ENCODE measurements around the gene TNS1. TPM values are rescaled to one million over a fixed set of nuclear protein-coding genes. Genes with fewer than 3 reads are reported as not detected.

Gene TNS1
- total RNA-seq, 1 donor from 2014 or later, result 1.6 TPM

DNA sequence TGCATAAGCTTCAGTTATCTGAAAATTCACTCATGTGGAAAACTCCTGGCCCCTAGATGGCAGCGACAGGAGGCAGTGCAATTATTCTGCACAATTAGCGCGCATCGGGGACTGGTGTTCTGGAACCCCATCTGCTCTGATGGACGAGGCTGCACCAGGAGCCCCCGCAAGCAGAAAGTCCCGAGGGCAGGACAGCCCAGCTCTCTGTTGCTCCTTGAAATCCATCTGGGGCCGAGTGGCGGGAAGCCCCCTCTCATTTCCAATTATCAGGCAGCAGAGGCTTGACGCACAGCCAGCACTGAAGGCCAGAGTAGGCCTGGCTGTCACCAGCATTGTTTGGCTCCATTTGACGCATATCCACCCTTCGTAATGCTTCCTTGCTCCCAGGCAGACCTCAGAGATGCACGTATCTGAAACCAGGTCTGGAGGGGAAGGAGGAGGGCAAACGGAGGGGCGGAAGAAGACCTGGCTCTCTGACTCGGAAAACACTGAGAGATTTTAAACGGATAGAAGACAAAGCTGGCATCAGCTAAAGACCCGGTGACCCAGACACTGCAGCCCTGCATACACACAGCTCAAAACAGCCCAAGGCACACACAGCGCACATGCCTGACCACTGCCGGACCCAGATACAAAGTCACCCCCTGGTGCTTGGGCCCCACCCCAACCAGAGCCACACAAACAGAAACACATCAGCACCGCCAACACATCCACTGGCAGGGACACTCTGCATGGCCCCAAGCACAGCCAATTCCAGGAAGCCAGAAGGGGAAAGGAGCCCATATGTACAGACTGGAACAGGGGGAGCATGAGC lies 69.8 kb downstream of the TNS1 start:
- H3K4me3 ChIP-seq (ENCODE audit: low read depth, low read length), result no peak overlapping the region
- no peaks in the 10 kb centered on the region for H3K27me3 ChIP-seq (ENCODE audit: control insufficient read depth, insufficient read depth, low read length)
- TF ChIP-seq, protein P1, sequence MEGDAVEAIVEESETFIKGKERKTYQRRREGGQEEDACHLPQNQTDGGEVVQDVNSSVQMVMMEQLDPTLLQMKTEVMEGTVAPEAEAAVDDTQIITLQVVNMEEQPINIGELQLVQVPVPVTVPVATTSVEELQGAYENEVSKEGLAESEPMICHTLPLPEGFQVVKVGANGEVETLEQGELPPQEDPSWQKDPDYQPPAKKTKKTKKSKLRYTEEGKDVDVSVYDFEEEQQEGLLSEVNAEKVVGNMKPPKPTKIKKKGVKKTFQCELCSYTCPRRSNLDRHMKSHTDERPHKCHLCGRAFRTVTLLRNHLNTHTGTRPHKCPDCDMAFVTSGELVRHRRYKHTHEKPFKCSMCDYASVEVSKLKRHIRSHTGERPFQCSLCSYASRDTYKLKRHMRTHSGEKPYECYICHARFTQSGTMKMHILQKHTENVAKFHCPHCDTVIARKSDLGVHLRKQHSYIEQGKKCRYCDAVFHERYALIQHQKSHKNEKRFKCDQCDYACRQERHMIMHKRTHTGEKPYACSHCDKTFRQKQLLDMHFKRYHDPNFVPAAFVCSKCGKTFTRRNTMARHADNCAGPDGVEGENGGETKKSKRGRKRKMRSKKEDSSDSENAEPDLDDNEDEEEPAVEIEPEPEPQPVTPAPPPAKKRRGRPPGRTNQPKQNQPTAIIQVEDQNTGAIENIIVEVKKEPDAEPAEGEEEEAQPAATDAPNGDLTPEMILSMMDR (IDR thresholded peaks at IDR 0.05; ENCODE audit: insufficient read depth, low read length, severe bottlenecking), result no peak
- no peaks in the 10 kb centered on the region for H3K36me3 ChIP-seq (ENCODE audit: control insufficient read depth, insufficient read depth, low read length)
- FAIRE-seq (no peak), DNase-seq (ENCODE audit: low read depth) (no peak)

DNA sequence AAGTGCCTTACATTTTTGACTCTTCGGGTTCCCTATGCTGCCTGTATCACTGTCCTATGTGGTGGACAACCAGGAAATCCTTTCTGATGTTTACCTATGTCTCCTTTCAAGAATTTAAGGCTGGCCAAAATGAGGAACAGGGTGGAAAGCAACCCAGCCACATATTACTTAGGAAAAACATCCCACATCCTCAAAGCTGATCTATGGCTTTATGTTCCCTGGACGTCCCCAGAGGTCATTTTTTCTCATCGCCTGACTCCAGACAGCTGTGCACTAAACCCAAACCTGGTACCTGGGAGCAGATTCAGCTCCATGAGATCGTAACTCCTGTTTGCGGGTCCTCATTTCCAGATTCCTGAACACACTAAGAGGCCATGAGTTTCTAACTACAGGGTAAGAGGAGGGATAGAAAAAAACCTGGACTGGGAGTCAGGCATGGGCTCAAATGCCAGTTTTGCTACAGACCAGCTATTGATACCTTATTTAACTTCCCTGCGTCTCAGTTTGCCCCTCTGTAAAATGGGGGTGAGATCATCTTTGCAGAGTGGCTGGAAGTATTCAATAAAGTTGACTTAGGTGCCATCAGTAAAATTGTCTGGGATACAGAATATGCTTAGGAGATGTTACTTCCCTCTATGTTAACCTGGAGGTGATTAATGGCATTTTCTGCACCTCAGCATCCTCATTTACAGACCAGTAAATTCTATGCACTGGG lies 70.8 kb downstream of the TNS1 start:
- Histone ChIP-seq H3K4me3 (ENCODE audit: low read depth, low read length) (no peak overlapping the region), H3K36me3 (ENCODE audit: control insufficient read depth, insufficient read depth, low read length) (no peaks in the 10 kb centered on the region), H3K27me3 (ENCODE audit: control insufficient read depth, insufficient read depth, low read length) (no peaks in the 10 kb centered on the region)
- FAIRE-seq, result peak; percentile 28
- DNase-seq (ENCODE audit: low read depth), result no peak
- TF ChIP-seq, protein P1 (IDR thresholded peaks at IDR 0.05; ENCODE audit: insufficient read depth, low read length, severe bottlenecking), result no peak

DNA sequence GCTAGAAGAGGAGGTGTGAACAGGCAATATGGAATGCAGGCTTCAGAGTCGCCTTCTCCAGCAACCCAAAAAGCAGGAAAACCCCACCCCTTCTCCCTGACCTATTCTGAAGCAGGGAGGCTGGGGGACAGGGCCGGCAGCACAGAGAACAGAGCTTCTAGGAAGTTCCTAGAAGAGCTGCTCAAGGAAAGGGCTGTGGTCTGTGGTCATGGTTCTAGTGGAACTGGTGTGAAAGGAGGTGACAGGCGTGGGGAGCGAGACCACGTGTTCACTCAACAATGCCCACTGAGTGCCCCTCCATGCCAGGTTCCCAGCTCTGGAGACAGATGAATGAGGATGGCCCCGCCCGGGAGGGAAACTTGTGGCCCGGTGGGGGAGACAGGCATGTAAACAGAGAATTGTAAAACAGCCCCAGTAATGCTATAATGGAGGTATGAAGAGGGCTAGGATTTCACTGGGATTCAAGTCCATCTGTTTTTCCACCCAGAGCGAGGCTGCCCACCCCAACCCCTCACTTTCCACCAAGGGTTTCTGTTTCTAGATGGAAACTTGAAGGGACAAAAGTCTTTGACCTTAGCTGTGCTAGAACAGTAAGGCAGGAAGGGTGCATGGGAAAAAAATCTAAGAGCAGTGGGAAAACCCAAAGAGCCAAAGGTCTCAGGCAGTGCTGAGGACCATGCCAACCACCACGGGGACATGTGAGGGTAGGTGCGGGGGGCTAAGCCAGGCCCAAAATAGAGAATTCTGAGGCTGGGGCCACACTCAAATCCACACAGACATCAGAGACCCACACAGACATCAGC lies 71.8 kb downstream of the TNS1 start:
- Histone ChIP-seq H3K4me3 (ENCODE audit: low read depth, low read length) (no peak overlapping the region), H3K36me3 (ENCODE audit: control insufficient read depth, insufficient read depth, low read length) (no peaks in the 10 kb centered on the region), H3K27me3 (ENCODE audit: control insufficient read depth, insufficient read depth, low read length) (no peaks in the 10 kb centered on the region)
- FAIRE-seq, result peak; percentile 18
- TF ChIP-seq, protein P1 (IDR thresholded peaks at IDR 0.05; ENCODE audit: insufficient read depth, low read length, severe bottlenecking), result no peak
- DNase-seq (ENCODE audit: low read depth), result no peak

DNA sequence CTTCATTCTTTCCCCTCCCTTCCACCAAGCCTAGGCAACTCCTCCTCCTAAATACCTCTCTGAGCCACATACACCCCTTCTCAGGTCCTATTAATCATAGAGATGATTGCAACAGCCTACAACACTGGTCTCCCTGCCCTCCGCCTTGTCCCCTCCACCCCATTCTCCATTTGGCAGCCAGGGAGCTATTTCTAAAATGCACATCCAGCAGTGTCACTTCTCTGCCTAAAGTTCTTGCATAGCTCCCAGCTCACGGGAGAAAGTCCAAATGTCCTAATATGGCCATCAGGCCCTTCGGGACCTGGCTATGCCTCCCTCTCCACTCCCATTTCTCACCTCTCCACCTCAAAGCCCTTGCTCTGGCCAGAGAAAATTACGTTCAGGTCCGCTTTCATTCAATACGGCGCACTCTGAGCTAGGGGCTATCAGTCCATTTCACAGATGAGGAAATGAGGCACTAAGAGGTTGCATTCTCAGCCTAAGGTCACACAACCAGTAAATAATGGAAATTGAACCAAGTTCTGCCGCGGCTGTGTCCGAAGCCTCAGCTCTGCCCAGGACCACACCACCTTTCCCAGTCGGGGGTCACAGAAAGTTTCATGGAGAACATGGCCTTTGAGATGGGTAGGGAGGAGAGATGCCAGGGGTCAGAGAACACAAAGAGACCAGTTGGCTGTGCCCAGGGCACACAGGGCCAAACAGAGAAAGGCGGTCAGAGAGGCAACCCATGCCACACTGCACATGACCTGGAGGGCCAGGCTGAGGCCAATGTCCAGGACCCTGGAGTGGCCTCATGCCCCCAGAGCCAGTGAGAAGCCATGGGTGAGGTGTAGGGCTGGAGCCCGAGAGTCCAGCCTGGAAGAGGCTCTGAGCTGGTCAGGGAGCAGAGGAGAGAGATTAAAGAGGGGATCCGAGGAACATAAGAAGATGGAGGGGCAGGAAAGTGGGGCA lies 72.8 kb downstream of the TNS1 start:
- peak; percentile 7 for FAIRE-seq
- Histone ChIP-seq H3K4me3 (ENCODE audit: low read depth, low read length) (no peak overlapping the region), H3K27me3 (ENCODE audit: control insufficient read depth, insufficient read depth, low read length) (no peaks in the 10 kb centered on the region), H3K36me3 (ENCODE audit: control insufficient read depth, insufficient read depth, low read length) (no peaks in the 10 kb centered on the region)
- peak; percentile 81 for DNase-seq (ENCODE audit: low read depth)
- TF ChIP-seq, protein P1 (IDR thresholded peaks at IDR 0.05; ENCODE audit: insufficient read depth, low read length, severe bottlenecking), result no peak

GRCh38 chr2:217929272-217929671 lies 73.5 kb downstream of the TNS1 start:
- DNase-seq (ENCODE audit: low read depth), result no peak
- H3K4me3 ChIP-seq (ENCODE audit: low read depth, low read length), result no peak overlapping the region

More at GRCh38 chr2:217929272-217929671, 73.5 kb downstream of the TNS1 start:
- no peak for FAIRE-seq
- H3K27me3 ChIP-seq (ENCODE audit: control insufficient read depth, insufficient read depth, low read length), result no peaks in the 10 kb centered on the region
- TF ChIP-seq, protein P1 (IDR thresholded peaks at IDR 0.05; ENCODE audit: insufficient read depth, low read length, severe bottlenecking), result no peak
- H3K36me3 ChIP-seq (ENCODE audit: control insufficient read depth, insufficient read depth, low read length), result no peaks in the 10 kb centered on the region
